ENCODE data around the gene ANAPC1.
"Not testable (repeated sequence)": the region's sequence is repeated elsewhere in the genome, so short reads cannot be mapped to it uniquely, and the experiment has no call there.

ANAPC1 gene

GRCh38 chr2:111850646-111851045, 33.3 kb downstream of the ANAPC1 start:
- not testable (repeated sequence) for H3K27me3 ChIP-seq; H3K9me3 ChIP-seq (replicated peaks in 1 of 11); H3K27ac ChIP-seq; H4K20me1 ChIP-seq; H3K4me3 ChIP-seq; H3K4me1 ChIP-seq; H3K4me2 ChIP-seq; H3K9ac ChIP-seq
- H3K36me3 ChIP-seq, result peaks cover 15 to 70% (median 47%) of the 10 kb centered on the region in 11 experiments

GRCh38 chr2:111839625-111840282, 44.2 kb downstream of the ANAPC1 start:
- not testable (repeated sequence) for H3K9me3 ChIP-seq (replicated peaks in 1 of 11); H3K27ac ChIP-seq; H4K20me1 ChIP-seq; H3K4me3 ChIP-seq; H3K4me1 ChIP-seq; H3K4me2 ChIP-seq; H3K27me3 ChIP-seq; H3K9ac ChIP-seq
- H3K36me3 ChIP-seq, result peaks cover 17 to 80% (median 54%) of the 10 kb centered on the region in 11 experiments

- not testable (repeated sequence) for H3K4me3 ChIP-seq; H4K20me1 ChIP-seq; H3K4me2 ChIP-seq; H3K9ac ChIP-seq; H3K4me1 ChIP-seq; H3K9me3 ChIP-seq (replicated peaks in 1 of 11); H3K27me3 ChIP-seq; H3K27ac ChIP-seq
- H3K36me3 ChIP-seq, result peaks cover 15 to 79% (median 55%) of the 10 kb centered on the region in 11 experiments
Observed at GRCh38 chr2:111838992-111839391, 45.0 kb downstream of the ANAPC1 start.

GRCh38 chr2:111834221-111834620, 49.8 kb downstream of the ANAPC1 start:
- not testable (repeated sequence) for H3K27ac ChIP-seq; H3K4me3 ChIP-seq; H3K9me3 ChIP-seq (replicated peaks in 1 of 11); H3K4me1 ChIP-seq; H3K27me3 ChIP-seq; H4K20me1 ChIP-seq; H3K9ac ChIP-seq; H3K4me2 ChIP-seq
- peaks cover 18 to 78% (median 66%) of the 10 kb centered on the region in 11 experiments for H3K36me3 ChIP-seq

- H3K4me3 ChIP-seq; H3K9ac ChIP-seq; H3K9me3 ChIP-seq (replicated peaks in 1 of 11); H3K27me3 ChIP-seq; H3K4me2 ChIP-seq; H3K27ac ChIP-seq; H4K20me1 ChIP-seq; H3K4me1 ChIP-seq: not testable (repeated sequence)
- peaks cover 25 to 85% (median 75%) of the 10 kb centered on the region in 11 experiments for H3K36me3 ChIP-seq
Observed at GRCh38 chr2:111830479-111830878, 53.5 kb downstream of the ANAPC1 start.

GRCh38 chr2:111828217-111828766, 55.7 kb downstream of the ANAPC1 start:
- not testable (repeated sequence) for H3K27me3 ChIP-seq; H3K4me3 ChIP-seq; H3K4me2 ChIP-seq; H4K20me1 ChIP-seq; H3K9me3 ChIP-seq (replicated peaks in 1 of 11); H3K27ac ChIP-seq; H3K9ac ChIP-seq; H3K4me1 ChIP-seq
- peaks cover 39 to 81% (median 74%) of the 10 kb centered on the region in 11 experiments for H3K36me3 ChIP-seq

GRCh38 chr2:111812970-111813622, 70.9 kb downstream of the ANAPC1 start:
- H3K4me1 ChIP-seq; H3K36me3 ChIP-seq; H3K4me3 ChIP-seq; H3K4me2 ChIP-seq; H3K9me3 ChIP-seq (replicated peaks in 1 of 11); H3K27ac ChIP-seq; H4K20me1 ChIP-seq; H3K27me3 ChIP-seq; H3K9ac ChIP-seq: not testable (repeated sequence)

- H3K27me3 ChIP-seq; H3K4me3 ChIP-seq; H4K20me1 ChIP-seq; H3K4me1 ChIP-seq; H3K4me2 ChIP-seq; H3K27ac ChIP-seq; H3K9me3 ChIP-seq (replicated peaks in 1 of 11); H3K9ac ChIP-seq: not testable (repeated sequence)
- H3K36me3 ChIP-seq, result peaks cover 0 to 15% (median 0%) of the 10 kb centered on the region in 11 experiments; a peak in 7 of 22 replicates
Observed at GRCh38 chr2:111790633-111791032, 93.4 kb downstream of the ANAPC1 start.

- not testable (repeated sequence) for H3K4me1 ChIP-seq; H3K4me2 ChIP-seq; H3K9me3 ChIP-seq (replicated peaks in 1 of 11); H3K27ac ChIP-seq; H3K27me3 ChIP-seq; H4K20me1 ChIP-seq; H3K9ac ChIP-seq; H3K4me3 ChIP-seq
- peaks cover 0 to 14% (median 10%) of the 10 kb centered on the region in 11 experiments; a peak in 13 of 22 replicates for H3K36me3 ChIP-seq
Observed at GRCh38 chr2:111784081-111784480, 99.9 kb downstream of the ANAPC1 start.

- peaks cover 0 to 14% (median 7%) of the 10 kb centered on the region in 11 experiments; a peak in 15 of 22 replicates for H3K36me3 ChIP-seq
- not testable (repeated sequence) for H3K4me2 ChIP-seq; H3K9ac ChIP-seq; H3K9me3 ChIP-seq (replicated peaks in 1 of 11); H4K20me1 ChIP-seq; H3K4me3 ChIP-seq; H3K4me1 ChIP-seq; H3K27ac ChIP-seq; H3K27me3 ChIP-seq
Observed at GRCh38 chr2:111782195-111782594, 101.8 kb downstream of the ANAPC1 start.

GRCh38 chr2:111781443-111782094, 102.4 kb downstream of the ANAPC1 start:
- not testable (repeated sequence) for H4K20me1 ChIP-seq; H3K9ac ChIP-seq; H3K4me3 ChIP-seq; H3K27ac ChIP-seq; H3K4me2 ChIP-seq; H3K4me1 ChIP-seq; H3K27me3 ChIP-seq; H3K9me3 ChIP-seq (replicated peaks in 1 of 11)
- H3K36me3 ChIP-seq, result peaks cover 0 to 17% (median 6%) of the 10 kb centered on the region in 11 experiments; a peak in 15 of 22 replicates

GRCh38 chr2:111777155-111777554, 106.8 kb downstream of the ANAPC1 start:
- H3K27me3 ChIP-seq; H3K4me3 ChIP-seq; H3K9me3 ChIP-seq (replicated peaks in 1 of 11); H3K4me1 ChIP-seq; H3K27ac ChIP-seq; H4K20me1 ChIP-seq; H3K4me2 ChIP-seq; H3K9ac ChIP-seq: not testable (repeated sequence)
- H3K36me3 ChIP-seq, result peaks cover 5 to 13% (median 8%) of the 10 kb centered on the region in 11 experiments; a peak in 17 of 22 replicates

- H3K27ac ChIP-seq, result not testable (repeated sequence)
Observed at GRCh38 chr2:111776296-111776695, 107.7 kb downstream of the ANAPC1 start.

More at GRCh38 chr2:111776296-111776695, 107.7 kb downstream of the ANAPC1 start:
- H3K27me3 ChIP-seq; H4K20me1 ChIP-seq; H3K4me3 ChIP-seq; H3K4me1 ChIP-seq; H3K9me3 ChIP-seq (replicated peaks in 1 of 11); H3K9ac ChIP-seq; H3K4me2 ChIP-seq: not testable (repeated sequence)
- peaks cover 5 to 13% (median 6%) of the 10 kb centered on the region in 11 experiments; a peak in 17 of 22 replicates for H3K36me3 ChIP-seq

Measured in BLaER1 treated with 17β-estradiol and CSF1 and Interleukin-3, amounts not matched to agents 10 nM and 100 nM (cell line).